GM12873 (cell line): ENCODE measurements around the gene DHRS1.

ENCODE experiments used
- CTCF ChIP-seq: IDR thresholded peaks from 2 replicates; pipeline ENCODE4 v1.5.1; 2012; ENCODE audit warnings: low read depth, mild to moderate bottlenecking, moderate library complexity, low read length, control low read depth; ENCODE audit not compliant: insufficient read depth; ENCODE audit errors: missing control alignments

DHRS1 gene

GRCh38 chr14:24262821-24263733 is 36.5 kb downstream of the DHRS1 start, which contains the start of gene TGM1:
TSS of gene TGM1 (minus strand) at chr14:24263177. CDS start at chr14:24262352, 825 bp downstream.
- TF ChIP-seq CTCF = no peak

GRCh38 chr14:24261969-24262327 is 37.6 kb downstream of the DHRS1 start:
- no peak for TF ChIP-seq CTCF

- no peak for TF ChIP-seq CTCF
These were observed 38.2 kb downstream of the DHRS1 start for GRCh38 chr14:24261256-24261968.

GRCh38 chr14:24260780-24261157 is 38.8 kb downstream of the DHRS1 start:
- no peak for TF ChIP-seq CTCF

GRCh38 chr14:24260026-24260779 is 39.4 kb downstream of the DHRS1 start:
- no peak for TF ChIP-seq CTCF

- no peak for TF ChIP-seq CTCF
These were observed 40.1 kb downstream of the DHRS1 start for GRCh38 chr14:24259282-24260025.
